ENCODE data around the gene UST.
"Not testable (repeated sequence)": the region's sequence is repeated elsewhere in the genome, so short reads cannot be mapped to it uniquely, and the experiment has no call there.

Gene UST

GRCh38 chr6:148874698-148875293, 128.0 kb downstream of the UST start:
- no peak for DNase-seq

GRCh38 chr6:148878683-148879082, 131.9 kb downstream of the UST start:
- DNase-seq = no peak

GRCh38 chr6:148880742-148881141, 133.9 kb downstream of the UST start:
- not testable (repeated sequence) for DNase-seq

GRCh38 chr6:148881593-148882311, 134.9 kb downstream of the UST start:
- no peak for DNase-seq

GRCh38 chr6:148883270-148883669, 136.4 kb downstream of the UST start:
- DNase-seq = no peak

GRCh38 chr6:148884461-148884860, 137.6 kb downstream of the UST start:
- no peak for DNase-seq

- no peak for DNase-seq
Observed at GRCh38 chr6:148885136-148885865, 138.5 kb downstream of the UST start.

GRCh38 chr6:148885925-148886845, 139.4 kb downstream of the UST start:
- no peak for DNase-seq

GRCh38 chr6:148887181-148887580, 140.4 kb downstream of the UST start:
- no peak for DNase-seq

GRCh38 chr6:148888856-148889255, 142.0 kb downstream of the UST start:
- DNase-seq = no peak

- no peak for DNase-seq
Observed at GRCh38 chr6:148890096-148890495, 143.3 kb downstream of the UST start.

- DNase-seq = no peak
Observed at GRCh38 chr6:148890652-148891404, 144.0 kb downstream of the UST start.

- DNase-seq = no peak
Observed at GRCh38 chr6:148891405-148891783, 144.6 kb downstream of the UST start.

- no peak for DNase-seq
Observed at GRCh38 chr6:148892247-148892646, 145.4 kb downstream of the UST start.

- DNase-seq = no peak
Observed at GRCh38 chr6:148893073-148893472, 146.2 kb downstream of the UST start.

GRCh38 chr6:148893481-148893880, 146.7 kb downstream of the UST start:
- DNase-seq = no peak

- no peak for DNase-seq
Observed at GRCh38 chr6:148898376-148899014, 151.7 kb downstream of the UST start.

- DNase-seq = no peak
Observed at GRCh38 chr6:148904896-148905870, 158.4 kb downstream of the UST start.

GRCh38 chr6:148905901-148906300, 159.1 kb downstream of the UST start:
- DNase-seq = no peak

- no peak for DNase-seq
Observed at GRCh38 chr6:148906386-148906785, 159.6 kb downstream of the UST start.
